ENCODE measurements around the gene TPCN2.

TPCN2 gene

GRCh38 chr11:69053169-69053477 is 4.4 kb downstream of the TPCN2 start:
- H3K14ac ChIP-seq (ENCODE audit: low read length): no peak overlapping the region

GRCh38 chr11:69053546-69054396 is 5.0 kb downstream of the TPCN2 start:
- peaks cover 4% of the 10 kb centered on the region for H3K9me3 ChIP-seq (ENCODE audit: insufficient read depth, low read depth, low read length)
- no peak overlapping the region for H2BK120ac ChIP-seq (ENCODE audit: insufficient read depth, low read length, poor library complexity)
- no CpG with 5 or more reads among the region's 35 CpGs for WGBS (ENCODE audit: extremely low coverage, insufficient coverage, insufficient read length)
- H3K4me1 ChIP-seq (ENCODE audit: control insufficient read depth in 1 of 2, insufficient read depth in 2 of 2, low read length in 2 of 2): peaks cover 8 to 10% of the 10 kb centered on the region in 2 experiments
- no peak overlapping the region for H3K14ac ChIP-seq (ENCODE audit: low read length)
- peaks cover 6% of the 10 kb centered on the region for H3K79me2 ChIP-seq (ENCODE audit: control insufficient read depth, insufficient read depth, low read length, poor library complexity)
- H3K4me2 ChIP-seq (ENCODE audit: low read length): no peak overlapping the region
- H4K12ac ChIP-seq (ENCODE audit: low read depth, low read length): no peak overlapping the region
- peaks cover 10% of the 10 kb centered on the region for H3K79me1 ChIP-seq (ENCODE audit: low read length)
- no peak overlapping the region for H2BK5ac ChIP-seq (ENCODE audit: low read depth, low read length, poor library complexity)
- H2AK5ac ChIP-seq (ENCODE audit: low read length): no peak overlapping the region
- H4K8ac ChIP-seq (ENCODE audit: low read depth, low read length): no peak overlapping the region
- no peak overlapping the region for H3K23ac ChIP-seq (ENCODE audit: low read length)
- no peak overlapping the region for H3K4ac ChIP-seq (ENCODE audit: low read depth, low read length)
- DNase-seq: no peak
- H3K27ac ChIP-seq (ENCODE audit: low read depth, low read length): no peak overlapping the region
- no peak overlapping the region for H3K9ac ChIP-seq (ENCODE audit: low read length)
- H3K18ac ChIP-seq (ENCODE audit: low read length): no peak overlapping the region
- H3K4me3 ChIP-seq (ENCODE audit: low read depth, low read length): no peak overlapping the region
- H3K27me3 ChIP-seq (ENCODE audit: insufficient read depth, low read length): peaks cover 1% of the 10 kb centered on the region
- H2BK12ac ChIP-seq (ENCODE audit: low read length): no peak overlapping the region
- H2AFZ ChIP-seq (ENCODE audit: insufficient read depth, low read length, poor library complexity): no peak overlapping the region
- H4K91ac ChIP-seq (ENCODE audit: low read depth, low read length): no peak overlapping the region
- H3K36me3 ChIP-seq (ENCODE audit: control insufficient read depth in 1 of 2, insufficient read depth in 2 of 2, low read length in 2 of 2): peaks cover 12 to 29% of the 10 kb centered on the region in 2 experiments

More at GRCh38 chr11:69053169-69053477, 4.4 kb downstream of the TPCN2 start:
- no peak overlapping the region for H3K27ac ChIP-seq (ENCODE audit: low read depth, low read length)
- H3K79me2 ChIP-seq (ENCODE audit: control insufficient read depth, insufficient read depth, low read length, poor library complexity): peaks cover 6% of the 10 kb centered on the region
- H3K79me1 ChIP-seq (ENCODE audit: low read length): peaks cover 10% of the 10 kb centered on the region
- H3K4ac ChIP-seq (ENCODE audit: low read depth, low read length): peak overlapping the region; percentile 33
- peaks cover 12 to 24% of the 10 kb centered on the region in 2 experiments for H3K36me3 ChIP-seq (ENCODE audit: control insufficient read depth in 1 of 2, insufficient read depth in 2 of 2, low read length in 2 of 2)
- WGBS (ENCODE audit: extremely low coverage, insufficient coverage, insufficient read length): no CpG with 5 or more reads among the region's 9 CpGs
- H2BK5ac ChIP-seq (ENCODE audit: low read depth, low read length, poor library complexity): no peak overlapping the region
- no peak overlapping the region for H2BK120ac ChIP-seq (ENCODE audit: insufficient read depth, low read length, poor library complexity)
- no peak overlapping the region for H3K9ac ChIP-seq (ENCODE audit: low read length)
- no peak overlapping the region for H3K18ac ChIP-seq (ENCODE audit: low read length)
- H2BK12ac ChIP-seq (ENCODE audit: low read length): no peak overlapping the region
- no peak overlapping the region for H3K4me3 ChIP-seq (ENCODE audit: low read depth, low read length)
- peaks cover 8 to 10% of the 10 kb centered on the region in 2 experiments for H3K4me1 ChIP-seq (ENCODE audit: control insufficient read depth in 1 of 2, insufficient read depth in 2 of 2, low read length in 2 of 2)
- H3K4me2 ChIP-seq (ENCODE audit: low read length): no peak overlapping the region
- peaks cover 1% of the 10 kb centered on the region for H3K27me3 ChIP-seq (ENCODE audit: insufficient read depth, low read length)
- no peak overlapping the region for H2AK5ac ChIP-seq (ENCODE audit: low read length)
- no peak overlapping the region for H4K12ac ChIP-seq (ENCODE audit: low read depth, low read length)
- peaks cover 4% of the 10 kb centered on the region for H3K9me3 ChIP-seq (ENCODE audit: insufficient read depth, low read depth, low read length)
- H3K23ac ChIP-seq (ENCODE audit: low read length): no peak overlapping the region
- no peak overlapping the region for H2AFZ ChIP-seq (ENCODE audit: insufficient read depth, low read length, poor library complexity)
- no peak for DNase-seq
- H4K8ac ChIP-seq (ENCODE audit: low read depth, low read length): no peak overlapping the region
- peak overlapping the region; percentile 39 for H4K91ac ChIP-seq (ENCODE audit: low read depth, low read length)

GRCh38 chr11:69054397-69055211 is 5.9 kb downstream of the TPCN2 start:
- Histone ChIP-seq H4K12ac (ENCODE audit: low read depth, low read length) (no peak overlapping the region), H2BK12ac (ENCODE audit: low read length) (no peak overlapping the region), H4K8ac (ENCODE audit: low read depth, low read length) (no peak overlapping the region), H3K36me3 (ENCODE audit: control insufficient read depth in 1 of 2, insufficient read depth in 2 of 2, low read length in 2 of 2) (peaks cover 17 to 29% of the 10 kb centered on the region in 2 experiments), H3K4me2 (ENCODE audit: low read length) (no peak overlapping the region), H3K4ac (ENCODE audit: low read depth, low read length) (no peak overlapping the region), H3K4me3 (ENCODE audit: low read depth, low read length) (peak overlapping the region; percentile 43), H3K79me1 (ENCODE audit: low read length) (peaks cover 1% of the 10 kb centered on the region), H4K91ac (ENCODE audit: low read depth, low read length) (no peak overlapping the region), H3K27me3 (ENCODE audit: insufficient read depth, low read length) (no peaks in the 10 kb centered on the region), H2AFZ (ENCODE audit: insufficient read depth, low read length, poor library complexity) (no peak overlapping the region), H3K27ac (ENCODE audit: low read depth, low read length) (no peak overlapping the region), H3K9me3 (ENCODE audit: insufficient read depth, low read depth, low read length) (peaks cover 4% of the 10 kb centered on the region), H3K14ac (ENCODE audit: low read length) (no peak overlapping the region), H3K23ac (ENCODE audit: low read length) (no peak overlapping the region), H3K9ac (ENCODE audit: low read length) (no peak overlapping the region), H3K4me1 (ENCODE audit: control insufficient read depth in 1 of 2, insufficient read depth in 2 of 2, low read length in 2 of 2) (peaks cover 4 to 5% of the 10 kb centered on the region in 2 experiments), H2BK5ac (ENCODE audit: low read depth, low read length, poor library complexity) (no peak overlapping the region), H3K18ac (ENCODE audit: low read length) (no peak overlapping the region), H2BK120ac (ENCODE audit: insufficient read depth, low read length, poor library complexity) (no peak overlapping the region), H3K79me2 (ENCODE audit: control insufficient read depth, insufficient read depth, low read length, poor library complexity) (no peaks in the 10 kb centered on the region), H2AK5ac (ENCODE audit: low read length) (no peak overlapping the region)
- no peak for DNase-seq
- no CpG with 5 or more reads among the region's 31 CpGs for WGBS (ENCODE audit: extremely low coverage, insufficient coverage, insufficient read length)

GRCh38 chr11:69055212-69055586 is 6.5 kb downstream of the TPCN2 start:
- Histone ChIP-seq H4K8ac (ENCODE audit: low read depth, low read length) (no peak overlapping the region), H2AFZ (ENCODE audit: insufficient read depth, low read length, poor library complexity) (no peak overlapping the region), H3K18ac (ENCODE audit: low read length) (no peak overlapping the region), H4K12ac (ENCODE audit: low read depth, low read length) (no peak overlapping the region), H2AK5ac (ENCODE audit: low read length) (no peak overlapping the region), H3K4me2 (ENCODE audit: low read length) (no peak overlapping the region), H3K27ac (ENCODE audit: low read depth, low read length) (no peak overlapping the region), H3K79me2 (ENCODE audit: control insufficient read depth, insufficient read depth, low read length, poor library complexity) (no peaks in the 10 kb centered on the region), H2BK120ac (ENCODE audit: insufficient read depth, low read length, poor library complexity) (no peak overlapping the region), H3K4me3 (ENCODE audit: low read depth, low read length) (no peak overlapping the region), H4K91ac (ENCODE audit: low read depth, low read length) (no peak overlapping the region), H3K23ac (ENCODE audit: low read length) (no peak overlapping the region), H2BK5ac (ENCODE audit: low read depth, low read length, poor library complexity) (no peak overlapping the region), H3K14ac (ENCODE audit: low read length) (no peak overlapping the region), H3K27me3 (ENCODE audit: insufficient read depth, low read length) (no peaks in the 10 kb centered on the region), H3K4ac (ENCODE audit: low read depth, low read length) (no peak overlapping the region), H2BK12ac (ENCODE audit: low read length) (no peak overlapping the region), H3K79me1 (ENCODE audit: low read length) (no peaks in the 10 kb centered on the region), H3K36me3 (ENCODE audit: control insufficient read depth in 1 of 2, insufficient read depth in 2 of 2, low read length in 2 of 2) (peaks cover 21 to 31% of the 10 kb centered on the region in 2 experiments), H3K4me1 (ENCODE audit: control insufficient read depth in 1 of 2, insufficient read depth in 2 of 2, low read length in 2 of 2) (no peaks in the 10 kb centered on the region), H3K9me3 (ENCODE audit: insufficient read depth, low read depth, low read length) (peaks cover 4% of the 10 kb centered on the region), H3K9ac (ENCODE audit: low read length) (no peak overlapping the region)
- no peak for DNase-seq
- WGBS (ENCODE audit: extremely low coverage, insufficient coverage, insufficient read length): no CpG with 5 or more reads among the region's 21 CpGs

All from trophoblast cell (in vitro differentiated cells and primary cell).